Sciatic nerve (tissue), 2 donors: ENCODE measurements around the gene TMEM14A. TPM values are rescaled to one million over a fixed set of nuclear protein-coding genes. Genes with fewer than 3 reads are reported as not detected.
"Not testable (repeated sequence)": the region's sequence is repeated elsewhere in the genome, so short reads cannot be mapped to it uniquely, and the experiment has no call there.

Experiments used
- ATAC-seq: fragments of 200-7000 bp; cut with Tn5 transposase; one replicate; pipeline ENCODE4 v1.9.1; 2020; ENCODE audit warnings: mild to moderate bottlenecking, moderate library complexity
- DNase-seq: peaks from one replicate; pipeline ENCODE4 v3.0.0-alpha.2; 2020; ENCODE audit warnings: low spot score
- intact Hi-C: fragments of 100-400 bp; cut with DNase I; formaldehyde crosslinking; loops from one replicate; pipeline ENCODE4 v1.14.2; 2022
- total RNA-seq: library from RNA; stranded (reverse); fragmentation: NEBNext Ultra II Directional; extraction: Animal tissue kit (Norgen Biotek cat#: 25700); gene quantifications from one replicate; pipeline ENCODE4 v1.2.1, GENCODE V29; 2021
- donor health status: DM: no; HTN: no; CAD: no.
- donor health status: DM: no; HTN: no; CAD: no.

Gene TMEM14A
- total RNA-seq, 1 donor from 2014 or later, result 29.6 TPM

GRCh38 chr6:52654007-52654406, 16.9 kb upstream of the TMEM14A start:
- intact Hi-C loops, result loop anchor here (5.0 kb wide), 1 partner anchor 57 kb away; no protein-coding TSS in a partner anchor
- ATAC-seq (no peak), DNase-seq (no peak)

GRCh38 chr6:52654592-52654991, 16.3 kb upstream of the TMEM14A start:
- no peak for ATAC-seq
- intact Hi-C loops, result loop anchor here (5.0 kb wide), 1 partner anchor 57 kb away; no protein-coding TSS in a partner anchor
- no peak for DNase-seq

GRCh38 chr6:52655941-52656340, 15.0 kb upstream of the TMEM14A start:
- intact Hi-C loops, ATAC-seq, DNase-seq: not testable (repeated sequence)

- DNase-seq (no peak), ATAC-seq (no peak)
- intact Hi-C loops, result no loop called here
These were observed 13.0 kb upstream of the TMEM14A start for GRCh38 chr6:52657870-52658269.

- intact Hi-C loops, result no loop called here
- no peak for DNase-seq
- no peak for ATAC-seq
These were observed 9.4 kb upstream of the TMEM14A start for GRCh38 chr6:52661551-52661950.

- intact Hi-C loops, result loop anchor here (2.0 kb wide), 1 partner anchor 245 kb away; no protein-coding TSS in a partner anchor
These were observed 8.9 kb upstream of the TMEM14A start for GRCh38 chr6:52662031-52662430.

GRCh38 chr6:52663120-52663935, 7.6 kb upstream of the TMEM14A start:
- DNase-seq (peak; percentile 66), ATAC-seq (peak; percentile 82)
- intact Hi-C loops, result loop anchor here (2.0 kb wide), 1 partner anchor 247 kb away; no protein-coding TSS in a partner anchor

More at GRCh38 chr6:52662031-52662430, 8.9 kb upstream of the TMEM14A start:
- DNase-seq (no peak), ATAC-seq (no peak)

- intact Hi-C loops, result loop anchor here (2.0 kb wide), 1 partner anchor 247 kb away; no protein-coding TSS in a partner anchor
- DNase-seq, result no peak
- ATAC-seq, result no peak
These were observed 7.1 kb upstream of the TMEM14A start for GRCh38 chr6:52663936-52664185.

- peak; percentile 99 for ATAC-seq
- DNase-seq, result peak; percentile 92
- intact Hi-C loops, result no loop called here
These were observed 6.5 kb upstream of the TMEM14A start for GRCh38 chr6:52664186-52664990.

- intact Hi-C loops, result no loop called here
- no peak for ATAC-seq
- DNase-seq, result no peak
These were observed 5.8 kb upstream of the TMEM14A start for GRCh38 chr6:52664991-52665686.

GRCh38 chr6:52666071-52666470, 4.8 kb upstream of the TMEM14A start:
- ATAC-seq (no peak), DNase-seq (no peak)
- intact Hi-C loops, result no loop called here

- intact Hi-C loops, result no loop called here
- DNase-seq (no peak), ATAC-seq (no peak)
These were observed 4.4 kb upstream of the TMEM14A start for GRCh38 chr6:52666523-52666922.

GRCh38 chr6:52667572-52667971, 3.3 kb upstream of the TMEM14A start:
- DNase-seq (no peak), ATAC-seq (no peak)
- intact Hi-C loops, result no loop called here

- DNase-seq (no peak), ATAC-seq (no peak)
- intact Hi-C loops, result no loop called here
These were observed 763 bp downstream of the TMEM14A start for GRCh38 chr6:52671676-52672075.

- ATAC-seq, result no peak
- no peak for DNase-seq
These were observed 1.6 kb downstream of the TMEM14A start for GRCh38 chr6:52672412-52673025.

GRCh38 chr6:52674666-52675065, 3.8 kb downstream of the TMEM14A start:
- intact Hi-C loops, result no loop called here
- DNase-seq (no peak), ATAC-seq (no peak)

More at GRCh38 chr6:52672412-52673025, 1.6 kb downstream of the TMEM14A start:
- intact Hi-C loops, result no loop called here

- intact Hi-C loops, result no loop called here
- DNase-seq, result no peak
These were observed 4.5 kb downstream of the TMEM14A start for GRCh38 chr6:52675372-52675771.

GRCh38 chr6:52676631-52677030, 5.7 kb downstream of the TMEM14A start:
- intact Hi-C loops, ATAC-seq: not testable (repeated sequence)

More at GRCh38 chr6:52675372-52675771, 4.5 kb downstream of the TMEM14A start:
- no peak for ATAC-seq

GRCh38 chr6:52681416-52681815, 10.5 kb downstream of the TMEM14A start:
- intact Hi-C loops, result no loop called here
- ATAC-seq (no peak), DNase-seq (no peak)

More at GRCh38 chr6:52676631-52677030, 5.7 kb downstream of the TMEM14A start:
- not testable (repeated sequence) for DNase-seq
